Measurements from ENCODE around the gene ANKRD55. TPM values are rescaled to one million over a fixed set of nuclear protein-coding genes. Genes with fewer than 3 reads are reported as not detected.

The ANKRD55 gene
- total and polyA plus RNA-seq, 9 of the 15 experiments (the other 6 are each of a cell fraction or from before 2014, with no cell fraction given) = 3.4 to 10.6 (median 6.5) TPM

DNA sequence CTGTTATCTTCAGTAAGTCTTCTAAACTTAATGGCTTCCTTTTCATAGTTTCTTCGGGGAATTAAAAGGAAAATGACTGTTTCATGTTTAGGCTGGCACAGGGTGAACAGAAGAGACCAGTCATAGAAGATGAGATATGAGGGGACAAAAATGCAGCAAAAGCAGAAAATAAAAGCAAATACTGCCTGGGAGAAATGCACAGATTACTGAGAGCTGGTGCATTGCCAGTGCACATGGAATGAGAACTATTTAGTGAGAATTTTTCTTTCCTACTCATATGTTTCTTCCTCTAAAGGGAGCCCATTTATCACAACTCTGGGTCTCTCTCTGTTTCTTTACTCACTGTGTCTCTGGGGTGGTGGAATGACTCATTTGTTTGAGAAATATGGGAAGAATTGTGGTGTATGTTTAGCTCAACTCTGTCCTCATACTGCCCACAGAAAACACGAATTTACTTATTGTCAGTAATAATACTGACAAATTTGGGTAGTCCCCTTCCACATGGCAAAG is 25.9 kb upstream of the ANKRD55 start (continued):
- TF ChIP-seq, protein P1, sequence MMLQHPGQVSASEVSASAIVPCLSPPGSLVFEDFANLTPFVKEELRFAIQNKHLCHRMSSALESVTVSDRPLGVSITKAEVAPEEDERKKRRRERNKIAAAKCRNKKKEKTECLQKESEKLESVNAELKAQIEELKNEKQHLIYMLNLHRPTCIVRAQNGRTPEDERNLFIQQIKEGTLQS (IDR thresholded peaks at IDR 0.05) = peak; percentile 38; the same call in 1 of the 2 replicates
- TF ChIP-seq, protein P1 (CRISPR knock-in tag; conservative IDR thresholded peaks at IDR 0.05) = no peak
- TF ChIP-seq ZNF76 (CRISPR knock-in tag; IDR thresholded peaks at IDR 0.05; ENCODE audit: borderline replicate concordance) (no peak), RBBP5 (IDR thresholded peaks at IDR 0.05; ENCODE audit: borderline replicate concordance, insufficient read depth, low read length, poor library complexity, severe bottlenecking) (no peak), CBX5 (IDR thresholded peaks at IDR 0.05; ENCODE audit: borderline replicate concordance, low read depth) (no peak), SMARCB1 (IDR thresholded peaks at IDR 0.05; ENCODE audit: insufficient read length, low read depth) (no peak), JUND (IDR thresholded peaks at IDR 0.05; ENCODE audit: borderline replicate concordance, low read depth, low read length) (0 out of 2 replicates have a peak, but pooled peaks have one; percentile 35), JUND (tag; IDR thresholded peaks at IDR 0.05; ENCODE audit: borderline replicate concordance, low read depth, low read length) (no peak), ZNF124 (CRISPR knock-in tag; IDR thresholded peaks at IDR 0.05) (no peak)
- TF ChIP-seq, protein P2, sequence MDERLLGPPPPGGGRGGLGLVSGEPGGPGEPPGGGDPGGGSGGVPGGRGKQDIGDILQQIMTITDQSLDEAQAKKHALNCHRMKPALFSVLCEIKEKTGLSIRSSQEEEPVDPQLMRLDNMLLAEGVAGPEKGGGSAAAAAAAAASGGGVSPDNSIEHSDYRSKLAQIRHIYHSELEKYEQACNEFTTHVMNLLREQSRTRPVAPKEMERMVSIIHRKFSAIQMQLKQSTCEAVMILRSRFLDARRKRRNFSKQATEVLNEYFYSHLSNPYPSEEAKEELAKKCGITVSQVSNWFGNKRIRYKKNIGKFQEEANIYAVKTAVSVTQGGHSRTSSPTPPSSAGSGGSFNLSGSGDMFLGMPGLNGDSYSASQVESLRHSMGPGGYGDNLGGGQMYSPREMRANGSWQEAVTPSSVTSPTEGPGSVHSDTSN (CRISPR knock-in tag; IDR thresholded peaks at IDR 0.05; ENCODE audit: low read depth) = no peak
- TF ChIP-seq, protein P2 (tag; conservative IDR thresholded peaks at IDR 0.05; ENCODE audit: low read depth) = no peak
- TF ChIP-seq, protein P3, sequence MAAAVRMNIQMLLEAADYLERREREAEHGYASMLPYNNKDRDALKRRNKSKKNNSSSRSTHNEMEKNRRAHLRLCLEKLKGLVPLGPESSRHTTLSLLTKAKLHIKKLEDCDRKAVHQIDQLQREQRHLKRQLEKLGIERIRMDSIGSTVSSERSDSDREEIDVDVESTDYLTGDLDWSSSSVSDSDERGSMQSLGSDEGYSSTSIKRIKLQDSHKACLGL (CRISPR knock-in tag; IDR thresholded peaks at IDR 0.05; ENCODE audit: borderline replicate concordance, poor library complexity, severe bottlenecking) = no peak

Data from K562 (cell line).